ENCODE measurements around the gene COL11A2.

COL11A2 gene

DNA sequence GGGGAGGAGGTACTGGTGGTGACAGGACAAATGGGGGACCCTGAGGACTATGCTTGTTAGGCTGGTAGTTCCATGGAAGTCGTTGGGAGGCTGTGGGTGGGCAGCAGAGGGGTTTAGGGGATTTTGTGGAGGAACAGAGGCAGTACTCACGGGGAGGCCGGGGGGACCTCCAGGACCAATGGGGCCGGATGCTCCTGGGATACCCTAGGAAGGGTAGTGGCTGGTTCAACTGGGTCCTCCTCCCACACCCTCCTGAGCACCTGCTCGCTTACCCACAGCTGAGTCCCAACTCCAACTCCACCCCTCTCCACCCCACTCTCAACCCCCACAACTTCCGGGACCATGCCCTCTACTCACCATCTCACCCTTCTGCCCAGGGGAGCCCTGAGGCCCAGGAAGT, 25.9 kb downstream of the COL11A2 start:
- no peak overlapping the region for H3K4me3 ChIP-seq (ENCODE audit: low read length)
- DNase-seq (ENCODE audit: low read depth): no peak
- TF ChIP-seq, protein P1, sequence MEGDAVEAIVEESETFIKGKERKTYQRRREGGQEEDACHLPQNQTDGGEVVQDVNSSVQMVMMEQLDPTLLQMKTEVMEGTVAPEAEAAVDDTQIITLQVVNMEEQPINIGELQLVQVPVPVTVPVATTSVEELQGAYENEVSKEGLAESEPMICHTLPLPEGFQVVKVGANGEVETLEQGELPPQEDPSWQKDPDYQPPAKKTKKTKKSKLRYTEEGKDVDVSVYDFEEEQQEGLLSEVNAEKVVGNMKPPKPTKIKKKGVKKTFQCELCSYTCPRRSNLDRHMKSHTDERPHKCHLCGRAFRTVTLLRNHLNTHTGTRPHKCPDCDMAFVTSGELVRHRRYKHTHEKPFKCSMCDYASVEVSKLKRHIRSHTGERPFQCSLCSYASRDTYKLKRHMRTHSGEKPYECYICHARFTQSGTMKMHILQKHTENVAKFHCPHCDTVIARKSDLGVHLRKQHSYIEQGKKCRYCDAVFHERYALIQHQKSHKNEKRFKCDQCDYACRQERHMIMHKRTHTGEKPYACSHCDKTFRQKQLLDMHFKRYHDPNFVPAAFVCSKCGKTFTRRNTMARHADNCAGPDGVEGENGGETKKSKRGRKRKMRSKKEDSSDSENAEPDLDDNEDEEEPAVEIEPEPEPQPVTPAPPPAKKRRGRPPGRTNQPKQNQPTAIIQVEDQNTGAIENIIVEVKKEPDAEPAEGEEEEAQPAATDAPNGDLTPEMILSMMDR (IDR thresholded peaks at IDR 0.05; ENCODE audit: insufficient read depth, low read depth, low read length, missing control alignments): no peak

DNA sequence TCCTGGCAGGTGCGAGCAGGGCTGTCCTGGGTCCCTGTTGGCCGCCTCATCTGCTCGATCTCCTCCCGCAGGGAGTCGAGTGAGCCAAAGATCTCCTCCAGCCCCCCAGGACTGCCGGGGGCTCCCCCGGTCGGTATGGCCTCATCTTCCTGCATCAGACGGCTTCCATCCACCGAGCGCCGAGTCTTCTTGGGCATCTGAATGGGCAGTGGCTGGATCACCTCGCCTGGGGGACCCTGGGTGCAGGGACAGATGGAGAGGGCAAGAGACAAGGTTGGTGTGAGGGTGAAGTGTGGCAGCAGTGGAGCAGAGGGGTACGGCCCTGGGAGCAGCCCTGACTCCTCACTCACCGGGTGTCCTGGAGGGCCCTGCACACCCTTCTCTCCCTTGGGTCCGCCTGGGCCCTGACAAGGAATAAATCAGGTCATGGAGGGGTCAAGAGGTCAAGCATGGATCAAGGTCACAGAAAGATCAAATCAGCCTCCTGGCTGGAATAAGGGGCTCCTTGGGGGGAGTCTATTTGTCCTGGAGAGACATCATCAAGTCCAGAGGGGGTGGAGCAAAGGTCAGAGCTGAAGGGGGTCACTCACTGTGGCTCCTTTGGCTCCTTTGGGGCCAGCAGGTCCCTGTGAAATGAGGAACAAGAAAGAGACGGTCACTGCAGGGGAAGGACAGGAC, 26.5 kb downstream of the COL11A2 start:
- no peak for DNase-seq (ENCODE audit: low read depth)
- no peak overlapping the region for H3K4me3 ChIP-seq (ENCODE audit: low read length)
- TF ChIP-seq, protein P1 (IDR thresholded peaks at IDR 0.05; ENCODE audit: insufficient read depth, low read depth, low read length, missing control alignments): no peak

DNA sequence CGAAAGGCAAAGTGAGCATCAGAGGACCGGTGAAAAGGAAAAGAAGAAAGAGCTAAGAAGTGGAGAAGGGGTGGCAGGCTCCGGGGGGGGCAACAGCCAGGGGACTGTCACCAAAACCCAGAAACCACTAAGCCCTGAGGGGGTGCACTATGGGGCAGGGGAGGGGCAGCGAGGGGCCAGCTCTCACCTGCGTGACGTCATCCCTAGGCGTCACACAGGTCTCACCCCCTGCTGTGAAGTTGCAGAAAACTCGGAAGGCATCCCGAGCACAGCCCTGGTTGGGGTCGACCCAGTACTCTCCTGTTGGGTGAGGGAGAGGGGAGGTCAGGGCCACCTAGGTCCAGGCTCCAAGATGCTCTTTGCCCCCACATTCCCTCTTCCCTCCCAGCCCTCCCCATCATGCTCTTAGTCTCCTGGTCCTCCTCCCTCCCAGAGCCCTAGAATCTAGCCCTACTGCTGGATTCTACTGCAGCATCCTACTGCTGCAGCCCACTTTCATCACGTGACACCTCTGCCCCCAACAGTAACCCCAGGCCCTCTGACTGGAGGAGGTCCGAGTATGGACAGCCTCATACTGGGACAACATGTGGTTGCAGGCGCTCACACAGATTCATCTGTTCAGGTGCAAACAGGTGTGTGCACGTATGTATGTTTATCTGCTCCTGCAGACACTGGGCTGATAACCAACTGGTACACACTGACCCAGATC, 27.4 kb downstream of the COL11A2 start:
- DNase-seq (ENCODE audit: low read depth): no peak
- H3K4me3 ChIP-seq (ENCODE audit: low read length): no peak overlapping the region
- TF ChIP-seq, protein P1 (IDR thresholded peaks at IDR 0.05; ENCODE audit: insufficient read depth, low read depth, low read length, missing control alignments): no peak

DNA sequence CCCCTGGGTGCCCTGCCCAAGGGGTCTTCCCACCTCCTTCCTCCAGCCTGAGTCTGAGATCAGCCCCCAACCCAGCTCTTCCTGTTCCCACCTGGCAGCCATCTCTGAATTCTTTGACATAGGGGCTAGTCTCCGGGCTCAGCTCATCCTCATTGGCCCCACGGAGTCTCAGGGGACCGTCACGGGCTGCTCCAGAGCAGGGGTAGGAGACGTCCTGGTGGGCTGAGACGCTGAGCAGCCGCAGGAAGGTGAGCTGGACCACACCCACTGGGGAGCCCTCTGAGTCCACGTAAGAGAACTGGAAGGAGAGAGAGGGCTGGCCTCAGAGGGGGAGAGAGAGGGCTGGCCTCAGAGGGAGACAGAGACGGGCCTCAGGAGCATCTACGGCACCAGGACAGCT, 28.1 kb downstream of the COL11A2 start:
- TF ChIP-seq, protein P1 (IDR thresholded peaks at IDR 0.05; ENCODE audit: insufficient read depth, low read depth, low read length, missing control alignments): no peak
- H3K4me3 ChIP-seq (ENCODE audit: low read length): no peak overlapping the region
- no peak for DNase-seq (ENCODE audit: low read depth)

DNA sequence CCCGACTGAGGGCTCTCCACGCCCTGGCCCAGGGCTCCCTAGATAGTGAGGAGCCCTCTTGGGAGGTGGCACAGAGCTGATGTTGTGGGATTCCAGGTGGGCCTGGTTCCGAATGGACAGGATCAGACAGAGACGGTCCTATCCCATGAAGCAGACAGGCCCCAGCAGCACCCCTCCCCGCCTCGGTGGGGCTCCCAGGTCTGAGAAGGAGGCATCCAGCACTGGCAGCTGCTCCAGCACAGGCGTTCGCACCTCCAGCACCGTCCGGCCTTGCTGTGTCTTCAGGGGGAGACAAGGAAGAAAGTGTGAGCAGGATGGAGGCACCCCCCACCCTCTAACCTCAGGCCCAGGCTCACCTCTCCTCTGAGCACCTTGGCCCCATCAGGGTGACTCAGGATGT, 28.7 kb downstream of the COL11A2 start:
- no peak overlapping the region for H3K4me3 ChIP-seq (ENCODE audit: low read length)
- DNase-seq (ENCODE audit: low read depth): no peak
- TF ChIP-seq, protein P1 (IDR thresholded peaks at IDR 0.05; ENCODE audit: insufficient read depth, low read depth, low read length, missing control alignments): no peak

DNA sequence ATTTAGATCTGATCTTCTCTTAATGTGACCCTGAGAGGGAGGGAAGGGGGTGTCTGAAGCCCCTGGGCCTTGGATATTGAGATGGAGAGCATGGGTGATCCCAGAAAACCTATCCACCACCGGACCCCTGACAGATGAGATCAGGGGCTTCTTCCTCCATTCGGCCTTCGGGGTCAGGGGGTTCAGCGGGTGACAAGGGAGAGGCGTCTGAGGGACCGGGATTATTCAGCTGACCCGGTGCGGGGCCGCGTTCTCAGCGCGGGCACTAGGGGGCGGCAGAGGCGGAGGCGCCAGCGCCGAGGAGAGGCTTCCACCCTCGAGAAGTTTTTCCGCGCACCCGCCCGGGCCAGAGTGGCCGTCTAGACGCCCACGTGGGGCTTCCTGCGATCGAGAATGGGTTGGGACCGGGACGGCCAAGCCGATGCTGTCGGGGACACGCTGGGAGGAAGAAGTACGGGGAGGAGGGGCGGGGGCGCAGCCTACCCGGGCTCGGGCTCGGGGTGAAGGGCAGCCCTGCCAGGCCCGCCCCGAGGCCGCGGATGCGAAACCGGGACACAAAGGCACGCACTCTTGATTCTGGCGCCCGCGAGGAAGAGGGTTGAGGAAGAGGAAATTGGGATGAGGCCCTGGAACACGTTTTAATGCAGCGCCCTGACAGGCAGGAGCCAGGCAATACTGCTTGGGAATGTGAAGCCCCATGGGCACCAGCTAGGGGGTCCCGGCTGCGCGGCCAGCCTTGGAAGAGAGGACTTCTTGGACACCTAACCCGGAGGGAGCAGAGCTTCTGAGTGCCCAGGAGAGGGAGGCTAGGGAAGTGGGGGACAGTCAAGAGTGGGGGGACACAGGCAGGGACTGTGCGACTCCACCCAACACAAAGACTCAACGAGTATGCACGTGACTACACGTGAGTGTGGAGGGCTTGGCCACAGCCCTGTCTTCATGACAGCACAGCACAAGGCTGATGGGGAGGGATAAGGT, 30.6 kb downstream of the COL11A2 start:
- H3K4me3 ChIP-seq (ENCODE audit: low read length): peak overlapping the region; percentile 52
- TF ChIP-seq, protein P1 (IDR thresholded peaks at IDR 0.05; ENCODE audit: insufficient read depth, low read depth, low read length, missing control alignments): peak; percentile 78
- peak; percentile 59 for DNase-seq (ENCODE audit: low read depth)
